GM04504 (cell line): ENCODE measurements around the gene MRPL50.
"Not testable (repeated sequence)": the region's sequence is repeated elsewhere in the genome, so short reads cannot be mapped to it uniquely, and the experiment has no call there.

ENCODE experiments used
- DNase-seq: peaks from one replicate; pipeline ENCODE4 v3.0.0-alpha.2; 2012; ENCODE audit warnings: low read depth

Gene MRPL50

DNA sequence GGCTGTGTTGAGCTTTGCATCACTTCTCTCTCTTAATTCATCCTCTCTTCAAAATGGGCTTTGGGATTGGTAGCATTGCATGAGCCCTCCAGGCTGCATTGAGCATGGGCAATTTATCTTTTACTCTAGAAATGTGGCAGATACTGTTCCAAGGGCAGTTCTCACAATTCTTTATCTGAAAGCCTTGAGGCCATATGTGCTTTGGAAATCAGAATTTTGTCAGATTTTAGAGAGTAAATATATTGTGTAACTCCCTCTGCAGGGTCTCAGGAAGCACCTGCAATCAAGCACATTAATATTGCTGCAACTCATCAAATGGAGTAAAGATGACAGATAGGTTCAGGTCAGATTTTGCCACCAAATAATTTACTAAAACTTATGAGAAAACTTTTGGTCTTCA, 19.6 kb upstream of the MRPL50 start:
- no peak for DNase-seq

DNA sequence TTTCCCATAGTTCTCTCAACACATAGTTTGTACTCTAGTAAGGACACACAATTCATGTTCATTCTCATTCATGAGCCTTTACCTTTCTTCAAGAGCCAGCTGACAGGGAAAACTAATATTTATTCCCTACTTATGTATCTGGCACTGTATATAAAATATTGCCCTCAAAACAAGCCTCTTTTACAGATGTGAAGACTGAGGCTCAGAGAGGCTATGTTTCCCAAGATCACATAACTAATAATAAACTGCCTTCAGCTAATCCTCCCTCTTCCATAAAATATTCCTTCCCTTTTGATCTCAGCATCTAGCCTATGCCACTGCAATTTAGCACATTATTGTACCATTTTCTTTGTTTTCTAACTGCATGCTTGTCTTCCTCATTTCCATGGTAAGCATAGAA, 19.0 kb upstream of the MRPL50 start:
- DNase-seq, result no peak

DNA sequence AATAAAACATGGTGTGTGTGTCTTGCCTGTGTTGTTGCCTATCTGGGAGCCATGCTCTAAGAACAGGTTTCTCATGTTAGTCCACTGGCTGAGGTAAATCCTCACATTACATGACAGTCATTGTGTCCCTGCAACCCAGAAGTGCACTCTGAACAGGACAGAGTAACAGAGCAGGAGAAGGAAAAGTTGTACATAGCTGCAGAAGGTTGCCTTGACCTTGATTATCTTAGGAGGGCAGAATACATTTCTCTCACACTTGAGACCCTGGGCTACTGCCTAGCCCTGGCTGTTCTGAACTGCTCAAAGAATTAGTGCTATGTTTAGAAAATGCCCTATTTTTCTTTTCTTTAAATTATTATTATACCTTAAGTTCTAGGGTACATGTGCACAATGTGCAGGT, 17.2 kb upstream of the MRPL50 start:
- no peak for DNase-seq

DNA sequence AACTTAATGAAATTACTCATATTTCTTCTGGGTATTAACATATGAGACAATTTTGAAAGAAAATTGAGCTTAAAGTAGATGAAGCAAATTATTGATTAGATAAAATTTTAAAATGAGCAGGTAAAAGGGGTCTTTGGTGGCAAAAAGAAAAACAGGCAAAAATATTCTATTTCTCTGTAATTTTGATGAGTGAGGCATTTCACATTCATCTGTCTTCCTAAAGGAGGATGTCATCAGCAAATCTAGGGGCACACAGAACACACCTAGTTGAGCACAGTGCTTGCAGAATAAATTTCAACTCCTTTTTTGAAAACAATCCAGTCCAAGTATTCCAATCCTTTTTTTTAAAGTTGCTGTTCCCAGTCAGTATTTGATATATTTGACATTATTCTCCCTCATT, 16.4 kb upstream of the MRPL50 start:
- DNase-seq, result no peak

DNA sequence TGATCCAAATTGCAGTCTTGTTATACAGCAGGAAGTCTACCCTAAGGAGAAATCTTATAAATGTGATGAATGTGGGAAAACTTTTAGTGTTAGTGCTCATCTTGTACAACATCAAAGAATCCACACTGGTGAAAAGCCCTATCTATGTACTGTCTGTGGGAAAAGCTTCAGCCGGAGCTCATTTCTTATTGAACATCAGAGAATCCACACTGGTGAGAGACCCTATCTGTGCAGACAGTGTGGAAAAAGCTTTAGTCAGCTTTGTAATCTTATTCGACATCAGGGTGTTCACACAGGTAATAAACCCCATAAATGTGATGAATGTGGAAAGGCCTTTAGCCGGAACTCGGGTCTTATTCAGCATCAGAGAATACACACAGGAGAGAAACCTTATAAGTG, 10.7 kb upstream of the MRPL50 start:
- DNase-seq, result no peak

DNA sequence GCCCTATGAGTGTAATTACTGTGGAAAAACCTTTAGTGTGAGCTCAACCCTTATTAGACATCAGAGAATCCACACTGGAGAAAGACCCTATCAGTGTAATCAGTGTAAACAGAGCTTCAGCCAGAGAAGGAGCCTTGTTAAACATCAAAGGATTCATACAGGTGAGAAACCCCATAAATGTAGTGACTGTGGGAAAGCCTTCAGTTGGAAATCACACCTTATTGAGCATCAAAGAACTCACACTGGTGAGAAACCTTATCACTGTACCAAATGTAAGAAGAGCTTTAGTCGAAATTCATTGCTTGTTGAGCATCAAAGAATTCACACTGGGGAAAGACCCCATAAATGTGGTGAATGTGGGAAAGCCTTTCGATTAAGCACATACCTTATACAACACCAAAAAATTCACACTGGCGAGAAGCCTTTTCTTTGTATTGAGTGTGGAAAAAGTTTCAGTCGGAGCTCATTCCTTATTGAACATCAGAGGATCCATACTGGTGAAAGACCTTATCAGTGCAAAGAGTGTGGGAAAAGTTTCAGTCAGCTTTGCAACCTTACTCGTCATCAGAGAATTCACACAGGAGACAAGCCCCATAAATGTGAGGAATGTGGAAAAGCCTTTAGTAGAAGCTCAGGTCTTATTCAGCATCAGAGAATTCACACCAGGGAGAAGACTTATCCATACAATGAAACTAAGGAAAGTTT, 10.1 kb upstream of the MRPL50 start:
- DNase-seq, result no peak

DNA sequence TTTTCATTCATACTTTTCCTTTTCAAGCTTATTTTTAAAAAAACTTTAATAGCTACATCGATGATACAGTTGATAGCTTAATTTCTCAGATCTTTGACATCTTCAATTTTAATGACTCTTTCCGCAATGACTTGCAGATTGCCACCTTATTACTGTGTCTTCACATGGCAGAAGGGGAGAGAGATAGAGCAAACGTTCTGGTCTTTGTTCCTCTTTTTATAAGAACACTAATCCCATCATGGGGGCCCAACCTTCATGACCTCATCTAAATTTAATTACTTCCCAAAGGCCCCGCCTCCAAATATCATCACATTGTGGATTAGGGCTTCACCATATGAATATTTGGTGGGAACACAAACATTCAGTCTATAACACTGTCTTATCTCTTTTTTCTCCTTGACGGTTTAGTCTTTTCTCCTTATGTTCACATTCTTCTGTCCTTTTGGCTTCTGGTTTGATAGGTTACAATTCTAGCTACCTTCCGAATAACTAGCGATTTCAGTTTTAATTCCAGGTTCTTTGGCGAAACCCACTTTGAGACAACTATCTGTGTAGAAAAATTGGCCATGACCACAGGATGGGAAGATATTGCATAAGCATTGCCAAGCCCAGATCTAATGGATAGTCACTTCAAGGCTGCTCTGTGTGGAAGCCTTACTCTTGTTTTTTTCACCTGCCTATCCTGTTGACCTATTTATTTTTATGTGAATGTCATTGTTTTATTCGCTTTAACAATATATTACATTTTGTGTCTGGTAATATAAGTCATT, 5.3 kb upstream of the MRPL50 start:
- DNase-seq, result no peak

DNA sequence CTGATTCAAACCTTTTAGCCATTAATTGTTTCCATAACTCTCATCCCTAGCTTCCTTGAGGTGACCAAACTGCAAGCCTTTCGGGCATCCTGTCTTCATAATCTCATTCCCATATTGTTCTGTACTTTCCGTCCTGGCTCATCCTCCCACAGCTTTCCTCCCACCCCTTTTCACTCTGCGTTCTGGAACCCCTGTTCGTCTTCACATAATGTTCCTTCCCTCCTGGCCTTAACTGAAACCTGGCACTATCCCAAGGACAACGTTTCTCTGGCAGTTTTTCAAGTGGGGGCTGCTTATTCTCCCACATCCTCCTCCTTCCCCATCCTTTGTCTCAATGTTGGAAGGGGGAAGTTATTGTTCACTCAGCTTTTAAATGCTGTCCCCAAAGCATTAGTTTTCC, 1.7 kb upstream of the MRPL50 start:
- no peak for DNase-seq

DNA sequence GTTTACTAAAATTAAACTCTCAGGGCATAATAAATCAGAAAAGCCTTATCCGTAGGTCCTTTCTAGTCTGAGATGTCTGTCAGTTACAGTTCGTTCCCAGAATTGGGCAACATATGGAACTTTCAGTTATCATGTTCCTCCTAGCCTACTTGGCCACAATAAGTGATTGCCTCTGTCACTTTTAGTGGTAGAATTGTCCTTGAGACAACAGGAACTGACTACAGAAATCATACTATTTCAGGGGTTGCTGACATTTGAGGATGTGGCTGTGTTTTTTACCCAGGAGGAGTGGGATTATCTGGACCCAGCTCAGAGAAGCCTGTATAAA, 1.2 kb upstream of the MRPL50 start:
- DNase-seq, result no peak

DNA sequence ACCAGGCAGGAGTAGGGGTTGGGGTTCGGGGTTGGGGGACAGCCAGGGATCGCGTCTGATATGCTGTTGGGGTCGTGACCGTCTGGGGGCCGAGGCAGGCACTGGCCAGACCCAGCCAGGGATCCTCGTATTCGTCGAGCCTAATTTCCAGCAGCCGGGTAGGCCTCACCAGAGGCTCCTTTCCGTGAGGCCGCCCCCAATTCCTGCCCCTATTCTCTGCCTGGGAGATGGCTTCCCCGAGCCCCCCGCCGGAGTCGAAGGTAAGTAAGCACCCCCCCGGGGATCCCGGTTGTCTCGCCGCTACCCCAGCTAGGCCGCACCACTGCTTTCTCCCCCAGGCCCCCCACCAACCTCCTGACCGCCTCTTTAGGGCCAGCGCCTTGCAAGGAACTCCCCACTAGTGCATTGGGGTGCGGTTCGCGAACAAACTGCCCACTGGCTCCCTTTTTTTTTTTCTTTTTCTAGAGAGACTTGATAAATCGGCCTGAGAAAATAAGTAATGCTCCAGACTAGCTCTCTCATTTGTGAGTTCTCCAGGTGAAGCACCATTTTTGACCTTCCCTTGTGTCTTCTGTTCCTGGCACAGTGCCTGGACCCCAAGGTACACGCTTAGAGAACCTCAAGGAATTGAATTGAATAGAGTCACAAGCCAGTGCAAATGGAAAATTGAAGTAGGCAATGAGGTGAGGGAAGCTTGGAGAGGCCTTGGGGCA, 668 bp upstream of the MRPL50 start:
- DNase-seq, result no peak

DNA sequence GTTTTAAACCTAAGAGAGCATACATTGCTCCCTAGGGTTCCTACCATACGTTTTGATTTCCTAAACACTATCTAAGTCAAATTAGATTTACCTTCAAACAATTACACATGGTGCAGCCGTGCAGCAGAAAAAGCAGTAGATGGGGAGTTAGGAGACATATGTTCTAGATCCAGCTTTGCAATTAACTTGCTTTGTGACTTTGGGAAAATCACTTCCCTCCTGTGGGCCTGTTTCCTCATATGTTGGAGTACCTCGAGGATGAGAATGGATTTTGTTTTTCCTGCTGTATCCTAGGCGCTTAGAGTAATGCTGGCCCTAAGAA, 711 bp downstream of the MRPL50 start:
- no peak for DNase-seq

DNA sequence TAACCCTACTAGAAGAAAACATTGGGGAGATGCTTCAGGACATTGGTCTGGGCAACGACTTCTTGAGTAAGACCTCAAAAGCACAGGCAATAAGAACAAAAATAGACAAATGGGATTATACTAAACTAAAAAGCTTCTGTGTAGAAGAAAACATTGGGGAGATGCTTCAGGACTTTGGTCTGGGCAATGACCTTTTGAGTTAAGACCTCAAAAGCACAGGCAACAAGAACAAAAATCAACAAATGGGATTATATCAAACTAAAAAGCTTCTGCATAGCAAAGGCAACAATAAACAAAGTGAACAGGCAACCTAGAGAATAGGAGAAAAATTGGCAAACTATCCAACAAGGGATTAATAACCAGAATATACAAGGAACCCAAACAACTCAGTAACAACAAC, 3.7 kb downstream of the MRPL50 start:
- DNase-seq, result no peak

DNA sequence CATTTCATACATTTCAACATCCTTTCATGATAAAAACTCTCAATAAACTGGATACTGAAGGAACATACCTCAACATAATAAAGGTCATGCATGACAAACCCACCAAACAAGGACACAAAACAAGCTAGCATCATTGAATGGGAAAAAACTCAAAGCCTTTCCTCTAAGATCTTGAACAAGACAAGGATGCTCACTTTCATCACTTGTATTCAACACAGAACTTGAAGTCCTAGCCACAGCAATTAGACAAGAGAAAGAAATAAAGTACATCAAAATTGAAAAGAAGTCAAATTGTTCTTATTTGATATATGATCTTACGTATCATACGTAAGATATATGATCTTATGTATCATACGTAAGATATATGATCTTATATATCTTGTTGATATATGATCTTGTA, 5.3 kb downstream of the MRPL50 start:
- no peak for DNase-seq

DNA sequence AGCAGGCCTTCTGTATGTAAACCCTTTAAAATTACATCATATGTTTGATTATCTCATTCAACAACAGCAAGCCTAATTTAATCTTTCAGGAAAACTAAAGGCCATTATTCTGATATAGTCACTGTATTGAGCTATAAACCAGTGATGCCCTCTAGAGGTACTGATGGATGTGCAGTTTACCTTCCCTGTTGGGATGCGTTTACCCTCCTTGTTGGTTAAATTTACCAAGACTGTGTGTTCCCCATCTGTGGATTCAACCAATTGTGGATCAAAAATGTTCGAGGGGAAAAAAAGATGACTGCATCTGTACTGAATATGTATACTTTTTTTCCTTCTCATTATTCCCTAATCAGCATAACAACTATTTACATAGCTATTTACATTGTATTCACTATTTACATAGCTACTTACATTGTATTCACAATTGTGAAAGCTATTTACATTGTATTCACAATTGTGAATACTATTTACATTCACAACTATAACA, 9.9 kb downstream of the MRPL50 start:
- DNase-seq, result no peak

DNA sequence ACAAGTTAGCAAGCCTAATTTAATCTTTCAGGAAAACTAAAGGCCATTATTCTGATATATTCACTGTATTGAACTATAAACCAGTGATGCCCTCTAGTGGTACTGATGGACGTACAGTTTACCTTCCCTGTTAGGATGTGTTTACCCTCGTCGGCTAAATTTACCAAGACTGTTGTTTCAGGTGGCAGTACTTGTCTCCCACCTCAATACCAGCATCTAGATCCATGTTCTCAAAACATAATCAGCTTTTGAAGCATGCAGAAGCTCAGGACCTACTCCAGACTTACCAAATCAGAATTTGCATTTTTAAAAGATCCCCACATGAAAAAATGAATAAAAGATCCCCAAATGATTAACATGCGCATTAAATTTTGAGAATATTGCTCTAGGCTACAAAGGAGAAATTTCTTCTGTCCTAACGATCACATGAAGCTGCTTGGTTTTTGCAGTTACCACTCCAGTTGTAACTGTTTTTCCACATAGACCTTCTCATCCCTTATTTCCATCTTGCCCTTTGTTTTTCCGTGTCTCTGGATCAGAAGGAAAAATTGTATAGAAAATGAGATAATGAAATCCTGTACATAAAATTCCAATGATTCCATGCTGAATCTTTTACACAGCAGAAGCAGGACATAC, 10.4 kb downstream of the MRPL50 start:
- peak; percentile 18 for DNase-seq

DNA sequence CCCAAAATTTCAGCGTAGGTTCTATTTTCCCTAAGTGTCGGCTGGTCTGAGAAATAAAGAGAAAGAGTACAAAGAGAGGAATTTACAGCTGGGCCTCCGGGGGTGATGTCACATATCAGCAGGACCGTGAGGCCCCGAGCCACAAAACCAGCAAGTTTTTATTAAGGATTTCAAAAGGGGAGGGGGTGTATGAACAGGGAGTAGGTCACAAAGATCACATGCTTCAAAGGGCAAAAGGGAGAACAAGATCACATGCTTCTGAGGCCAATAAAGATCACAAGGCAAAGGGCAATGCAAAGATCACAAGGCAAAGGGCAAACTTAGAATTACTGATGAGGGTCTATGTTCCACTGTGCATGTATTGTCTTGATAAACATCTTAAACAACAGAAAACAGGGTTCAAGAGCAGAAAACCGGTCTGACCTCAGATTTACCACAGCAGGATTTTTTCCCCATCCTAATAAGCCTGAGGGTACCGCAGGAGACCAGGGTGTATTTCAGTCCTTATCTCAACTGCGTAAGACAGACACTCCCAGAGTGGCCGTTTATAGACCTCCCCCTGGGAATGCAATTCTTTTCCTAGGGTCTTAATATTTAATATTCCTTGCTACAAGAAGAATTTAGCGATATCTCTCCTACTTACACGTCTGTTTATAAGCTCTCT, 13.4 kb downstream of the MRPL50 start, which contains the start of gene BAAT:
Gene BAAT, minus strand, starts transcription at position 134 of the 664 bp plus-strand sequence. CDS start 13,602 bp downstream, outside the sequence.
- DNase-seq, result not testable (repeated sequence)

DNA sequence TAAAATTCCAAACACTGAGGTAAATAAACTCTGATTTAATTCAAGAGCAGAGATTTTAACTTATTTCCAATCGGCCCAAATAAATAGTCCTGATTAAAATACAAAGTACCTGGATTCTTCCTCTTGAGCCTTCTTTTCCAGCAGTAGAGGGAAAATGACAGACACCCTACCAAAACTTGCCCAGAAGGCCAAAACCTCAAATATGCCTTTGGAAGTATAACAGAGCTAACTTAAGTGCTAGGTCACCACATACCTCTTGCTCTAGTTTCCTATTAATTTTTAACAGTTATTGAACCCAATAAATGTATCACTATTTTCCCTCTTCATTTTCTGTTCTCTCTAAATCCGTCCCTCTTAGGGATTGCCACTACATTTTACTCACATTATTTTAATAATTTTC, 15.1 kb downstream of the MRPL50 start:
- no peak for DNase-seq

DNA sequence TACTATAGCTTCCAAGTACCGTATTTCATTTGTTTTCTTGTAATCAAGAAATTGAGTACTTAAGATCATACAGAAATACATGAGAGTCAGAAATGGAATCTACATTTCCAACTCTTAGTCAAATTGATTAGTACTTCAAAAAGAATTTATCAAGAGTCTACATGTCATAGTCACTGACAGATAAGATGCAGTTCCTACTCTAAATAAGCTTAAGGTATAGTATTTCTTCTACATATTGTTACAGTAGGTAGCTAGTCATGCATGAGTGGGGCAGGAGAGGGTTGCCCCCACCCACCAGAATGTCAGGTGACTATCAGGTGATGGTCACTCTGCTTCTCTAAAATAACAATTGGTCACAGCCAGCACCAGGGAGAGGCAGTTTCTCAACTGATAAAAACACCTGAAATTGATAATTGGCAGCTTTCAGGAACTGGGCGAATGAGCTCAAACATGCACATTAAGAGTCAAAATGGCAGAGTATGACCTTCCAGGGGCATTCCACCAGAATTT, 16.5 kb downstream of the MRPL50 start:
- no peak for DNase-seq

DNA sequence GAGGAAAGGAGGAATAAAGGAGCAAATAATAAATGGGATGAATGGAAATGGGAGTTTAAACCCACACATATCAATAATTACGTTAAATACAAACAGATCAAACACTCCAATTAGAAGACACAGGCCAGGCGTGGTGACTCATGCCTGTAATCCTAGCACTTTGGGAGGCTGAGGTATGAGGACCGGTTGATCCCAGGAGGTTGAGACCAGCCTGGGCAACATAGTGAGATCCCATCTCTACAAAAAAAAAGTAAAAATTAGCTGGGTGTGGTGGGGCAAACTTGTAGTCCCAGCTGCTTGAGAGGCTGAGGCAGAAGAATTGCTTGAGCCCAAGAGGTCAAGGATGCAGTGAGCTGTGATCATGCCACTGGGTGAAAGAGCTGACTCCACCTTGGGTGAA, 17.3 kb downstream of the MRPL50 start:
- no peak for DNase-seq

DNA sequence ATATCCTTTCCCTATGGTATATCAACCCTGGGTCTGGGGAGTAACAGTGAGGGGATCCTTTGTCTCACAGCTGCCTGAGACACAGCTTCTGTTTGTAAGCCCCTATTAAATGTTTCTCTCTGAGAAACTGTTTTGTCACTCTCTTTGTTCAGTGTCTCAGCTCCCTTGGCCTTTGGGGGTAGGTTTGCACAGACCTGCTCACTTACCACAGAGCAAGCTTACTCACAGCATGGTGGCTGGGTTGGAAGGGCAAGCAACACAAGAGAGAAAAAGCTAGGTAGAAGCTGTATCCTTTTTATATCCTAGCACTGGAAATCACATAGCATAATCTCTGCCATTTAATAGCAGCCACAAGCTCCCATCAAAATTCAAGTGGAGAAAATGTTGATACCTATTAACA, 18.1 kb downstream of the MRPL50 start:
- no peak for DNase-seq

DNA sequence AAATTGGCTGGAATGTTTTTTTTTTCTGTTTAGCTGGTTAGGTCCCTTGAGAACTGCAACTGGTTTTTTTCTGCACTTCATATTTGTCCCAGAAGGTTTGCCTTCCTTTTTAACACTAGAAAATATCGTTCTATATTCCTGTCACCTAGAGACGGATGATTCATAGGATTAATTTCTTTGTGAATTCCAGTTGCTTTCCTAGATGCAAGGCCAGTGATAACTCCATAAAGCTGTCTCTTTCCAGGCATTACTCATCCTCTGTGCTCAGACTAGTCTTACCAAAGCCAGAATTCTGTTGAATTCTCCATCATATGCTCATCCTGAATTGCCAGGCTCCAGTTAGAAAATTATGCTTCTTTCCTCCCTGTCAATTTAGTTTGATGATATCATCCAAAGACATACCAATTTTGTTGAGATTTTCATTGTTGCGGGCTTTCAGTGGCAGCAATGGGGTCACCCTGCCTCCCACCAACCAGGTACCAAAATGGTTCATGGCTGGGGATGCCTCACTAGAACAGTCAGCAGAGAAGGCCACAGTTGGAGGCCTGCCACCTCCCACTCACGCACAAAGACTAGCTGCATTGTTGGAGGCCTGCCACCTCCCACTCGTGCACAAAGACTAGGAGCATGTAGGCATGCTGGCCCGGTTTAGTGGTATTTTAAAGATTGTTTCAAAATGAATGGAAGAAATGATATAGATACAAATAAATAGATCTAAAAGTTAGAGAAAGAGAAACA, 22.1 kb downstream of the MRPL50 start:
- DNase-seq, result peak; percentile 90
